Right renal pelvis (tissue), 4 donors: ENCODE data around the gene TBC1D22A. TPM values are rescaled to one million over a fixed set of nuclear protein-coding genes. Genes with fewer than 3 reads are reported as not detected.

Experiments used
- DNase-seq, 4 donors: peaks; one replicate each; pipeline ENCODE4 v3.0.0-alpha.2; 2013; ENCODE audit warnings: low read depth in 4 of 4, low spot score in 3 of 4, missing footprints in 1 of 4
- polyA plus RNA-seq, 4 donors: library from polyadenylated mRNA; unstranded; fragments of 120-200 nt; gene quantifications; one replicate each; pipeline ENCODE4 v1.2.1, GENCODE V29; 2013; ENCODE audit not compliant: insufficient read length in 4 of 4

TBC1D22A gene
- polyA plus RNA-seq, 4 donors: 17.8 to 19.7 (median 18.2) TPM

- no peak for DNase-seq
These were observed 66.9 kb downstream of the TBC1D22A start for GRCh38 chr22:46829117-46829891.

DNA sequence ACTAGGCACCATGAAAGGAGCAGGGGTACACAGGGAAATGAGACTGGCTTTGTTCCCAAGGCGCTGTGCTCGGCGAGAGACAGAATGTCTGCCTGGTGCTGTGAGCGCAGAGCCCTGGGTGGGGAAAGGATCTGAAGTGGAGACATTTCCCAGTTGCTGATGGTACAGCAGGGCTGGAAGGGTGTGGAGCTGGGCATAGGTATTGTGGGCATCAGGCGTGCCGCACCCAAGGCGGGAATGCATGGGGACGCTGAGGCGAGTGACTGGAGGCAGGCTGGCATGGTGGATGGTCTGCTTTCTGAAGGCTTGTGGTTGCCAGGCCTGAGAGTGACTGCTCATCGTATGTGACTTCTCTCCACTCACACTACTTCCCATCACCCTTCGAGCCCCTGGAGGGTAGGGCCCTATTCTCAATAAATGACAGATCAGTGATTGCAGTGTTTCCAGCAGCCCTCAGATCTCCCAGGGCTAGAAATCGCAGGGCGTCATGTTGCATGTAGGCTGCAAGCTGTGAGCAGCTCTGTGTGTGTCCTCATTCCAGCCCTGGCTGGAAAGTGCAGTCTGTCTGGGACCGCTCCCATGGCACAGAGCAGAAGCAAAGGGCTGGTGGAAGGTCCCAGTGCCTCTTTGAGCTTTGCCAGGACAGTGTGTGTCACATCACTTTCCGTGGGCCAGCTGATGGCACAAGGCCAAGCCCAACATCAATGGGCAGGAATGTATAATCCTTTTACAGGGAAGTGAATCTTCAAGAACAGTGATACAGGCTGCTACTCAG, 67.7 kb downstream of the TBC1D22A start:
- DNase-seq: no peak

GRCh38 chr22:46830841-46831240, 68.4 kb downstream of the TBC1D22A start:
- DNase-seq: no peak

DNA sequence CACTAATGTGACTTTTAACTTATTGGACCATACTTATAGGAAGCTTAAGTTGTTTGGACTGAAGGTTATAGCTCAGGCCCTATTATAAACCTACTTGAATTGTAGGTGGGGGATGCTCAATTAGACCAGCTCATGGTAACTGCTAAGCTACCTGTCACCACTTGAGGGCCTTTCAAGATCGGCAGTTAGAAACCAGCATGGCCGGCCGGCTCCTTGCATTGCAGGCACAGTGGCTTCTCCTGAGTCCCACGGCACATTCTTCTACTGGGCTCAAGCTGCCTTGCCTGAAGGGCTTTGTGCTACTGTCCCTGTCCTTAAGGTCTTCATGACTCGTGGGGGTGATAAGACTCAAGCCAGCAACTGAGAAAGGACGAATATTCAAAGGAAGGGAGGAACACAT, 70.8 kb downstream of the TBC1D22A start:
- DNase-seq: no peak

DNA sequence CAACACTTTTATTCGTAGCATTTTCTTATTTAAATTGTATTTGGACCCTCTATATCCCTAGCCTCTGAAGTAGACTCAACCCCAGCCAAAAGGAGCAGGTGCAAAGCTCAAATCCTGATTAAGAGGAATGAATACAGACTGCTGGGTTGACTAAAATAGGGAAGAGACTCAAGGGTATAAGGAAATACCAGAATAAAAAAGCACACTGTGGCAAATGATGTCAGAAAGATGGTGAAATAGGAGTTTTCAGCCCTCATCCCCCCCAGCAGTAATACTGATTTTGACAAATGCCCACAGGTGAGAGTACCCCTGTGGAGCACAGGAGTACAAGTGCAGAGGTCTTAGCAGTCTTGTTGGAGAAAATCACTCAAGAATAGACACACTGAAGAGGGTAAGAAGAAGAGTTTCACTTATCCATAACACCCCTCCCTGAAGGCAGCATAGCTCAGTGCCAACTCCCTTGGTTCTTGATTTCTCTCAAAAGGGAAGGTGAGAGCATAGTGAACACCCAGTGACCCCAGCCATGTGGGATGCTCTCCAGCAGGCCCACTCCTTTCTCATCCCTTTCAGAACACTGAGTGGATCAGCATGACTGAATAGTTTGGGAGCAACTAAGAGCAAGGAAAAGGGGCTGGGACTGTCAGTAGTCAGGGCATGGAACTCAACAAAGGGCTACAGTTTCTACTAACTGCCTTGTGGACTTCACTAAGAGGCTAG, 71.7 kb downstream of the TBC1D22A start:
- no peak for DNase-seq

DNA sequence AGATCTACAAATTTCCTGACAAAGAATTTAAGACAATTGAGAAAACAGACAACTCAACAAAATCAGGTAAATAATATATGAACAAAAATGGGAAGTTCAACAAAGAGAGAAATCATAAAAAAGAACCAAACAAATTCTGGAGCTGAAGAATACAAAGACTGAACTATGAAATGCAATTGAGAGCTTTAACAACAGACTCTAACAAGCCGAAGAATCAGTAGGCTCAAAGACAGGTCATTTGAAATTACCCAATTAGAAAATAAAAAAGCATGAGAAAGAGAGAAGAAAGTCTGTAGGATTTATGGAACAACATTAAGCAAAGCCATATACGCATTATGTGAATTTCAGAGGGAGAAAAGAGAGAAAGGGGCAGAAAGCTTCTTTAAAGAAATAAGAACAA, 72.8 kb downstream of the TBC1D22A start:
- DNase-seq: no peak

- no peak for DNase-seq
These were observed 73.2 kb downstream of the TBC1D22A start for GRCh38 chr22:46835693-46836092.

DNA sequence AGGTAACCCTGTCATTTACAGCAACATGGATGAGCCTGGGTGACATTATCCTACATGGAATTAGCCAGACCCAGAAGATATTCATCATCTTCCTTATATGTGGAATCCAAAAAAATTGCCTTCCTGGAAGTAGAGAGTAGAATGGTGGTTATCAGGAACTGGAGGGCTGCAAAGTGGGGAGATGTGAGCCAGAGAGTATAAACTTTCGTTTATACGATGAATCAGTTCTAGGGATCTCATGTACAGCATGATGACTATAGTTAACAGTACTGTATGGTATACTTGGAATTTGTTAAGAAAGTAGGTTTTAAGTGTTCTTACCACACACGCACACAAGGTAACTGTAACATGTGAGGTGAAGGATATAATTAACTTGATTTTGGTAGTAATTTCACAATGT, 79.1 kb downstream of the TBC1D22A start:
- DNase-seq: no peak

GRCh38 chr22:46842606-46843005, 80.2 kb downstream of the TBC1D22A start:
- no peak for DNase-seq

DNA sequence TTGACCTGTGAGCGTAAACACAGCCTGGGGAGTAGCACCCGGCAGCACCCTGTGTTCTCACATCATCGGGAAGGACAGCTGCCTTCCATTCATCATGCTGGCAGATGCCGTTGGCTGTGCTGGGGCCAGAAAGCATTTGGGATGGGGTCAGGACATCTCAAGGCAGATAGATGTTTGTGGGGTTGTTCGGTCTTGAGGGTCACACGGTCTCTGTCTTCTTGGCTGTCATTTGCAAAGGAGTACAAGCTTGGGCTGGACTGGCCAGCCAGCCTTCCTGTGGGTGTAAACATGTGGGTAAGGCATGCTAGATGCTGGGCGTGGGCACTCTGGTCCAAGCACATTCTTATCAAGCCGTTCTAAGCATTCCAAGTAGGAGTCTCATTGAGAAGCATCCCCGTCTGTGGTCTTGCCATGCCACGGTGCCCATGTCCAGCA, 81.4 kb downstream of the TBC1D22A start:
- DNase-seq: no peak

GRCh38 chr22:46844606-46845210, 82.3 kb downstream of the TBC1D22A start:
- no peak for DNase-seq

DNA sequence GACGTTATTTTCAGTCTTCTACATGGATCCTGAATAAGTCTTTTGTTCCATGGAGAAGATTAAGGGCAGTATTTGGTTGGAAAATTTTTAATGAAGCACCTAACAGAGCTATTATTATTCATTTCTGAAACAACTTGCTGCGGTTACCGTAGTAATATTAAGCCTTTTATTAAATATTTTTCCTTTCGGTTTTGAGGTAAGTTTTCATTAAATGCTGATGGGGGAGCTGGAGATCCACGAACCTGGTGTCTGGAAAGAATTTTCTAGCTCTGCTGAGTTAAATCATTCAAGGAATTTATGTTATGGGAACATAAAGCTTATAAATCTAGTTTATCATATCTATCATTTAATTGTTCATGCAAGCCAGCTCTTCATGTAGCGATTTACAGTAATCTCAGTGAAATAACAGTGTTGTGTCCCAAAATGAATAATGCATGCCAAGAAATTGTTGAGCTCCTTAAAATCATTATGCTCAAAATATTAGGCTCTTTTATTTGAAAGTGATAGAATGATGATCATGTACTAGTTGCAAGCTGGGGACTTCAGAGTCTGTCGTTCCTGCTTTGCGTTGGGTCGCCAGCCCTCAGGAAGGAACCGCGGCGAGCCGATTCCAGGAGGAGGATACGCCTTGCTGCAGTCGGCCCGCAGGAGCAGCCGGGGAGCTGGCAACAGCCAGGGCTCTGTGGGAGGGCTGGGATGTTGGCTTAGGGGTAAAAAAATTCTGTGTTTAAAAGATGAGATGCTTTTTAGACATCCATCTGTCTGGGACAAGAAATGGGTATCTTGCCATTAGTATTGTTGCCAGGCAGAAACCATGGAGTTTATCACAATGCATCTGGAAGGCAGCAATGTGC, 83.1 kb downstream of the TBC1D22A start:
- DNase-seq: no peak

- no peak for DNase-seq
These were observed 83.8 kb downstream of the TBC1D22A start for GRCh38 chr22:46846150-46846831.

DNA sequence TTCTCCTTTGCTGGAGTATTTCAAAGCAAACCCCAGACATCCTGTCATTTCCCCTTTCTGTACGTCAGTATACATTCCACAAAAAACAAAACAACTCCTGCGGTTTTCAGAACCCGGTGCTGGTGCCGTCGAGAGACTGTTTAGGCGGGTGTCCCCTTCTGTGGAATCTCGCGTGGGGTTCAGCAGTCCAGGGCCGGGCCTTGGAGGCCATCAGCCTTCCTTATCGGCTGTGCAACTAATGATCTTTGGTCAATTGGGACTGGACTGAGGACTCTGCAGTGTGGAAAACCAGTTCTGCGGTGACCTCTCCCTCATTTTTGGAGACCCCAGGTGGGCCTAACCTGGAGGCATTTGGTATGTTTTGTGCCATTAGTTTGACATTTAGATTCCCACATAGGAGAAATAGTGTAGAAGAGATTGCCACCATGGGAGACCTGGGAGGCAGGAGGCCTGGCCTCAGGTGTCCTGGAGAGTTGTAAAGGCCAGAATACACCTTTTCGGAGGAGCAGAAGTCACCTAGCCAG, 84.4 kb downstream of the TBC1D22A start:
- DNase-seq: no peak

- DNase-seq: no peak
These were observed 85.7 kb downstream of the TBC1D22A start for GRCh38 chr22:46848197-46848596.

DNA sequence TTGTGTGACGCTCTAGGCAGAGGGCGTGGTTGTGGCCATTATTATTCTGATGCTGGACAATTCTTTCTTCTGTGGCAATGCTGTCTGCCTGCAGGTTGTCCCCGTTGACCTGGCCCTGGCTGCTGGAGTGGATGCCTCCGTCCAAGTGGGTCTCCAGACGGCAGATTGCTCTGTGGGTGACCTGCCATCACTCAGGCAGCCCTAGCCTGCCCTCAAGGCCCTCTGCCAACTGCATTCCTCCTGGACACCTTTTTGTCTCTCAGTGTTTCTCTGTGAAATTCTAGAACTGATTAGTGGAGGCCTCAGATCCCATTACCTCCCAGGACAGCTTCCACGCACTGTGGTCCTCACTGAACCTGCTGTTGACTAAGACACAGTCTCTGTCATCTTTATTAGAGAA, 86.7 kb downstream of the TBC1D22A start:
- DNase-seq: no peak

DNA sequence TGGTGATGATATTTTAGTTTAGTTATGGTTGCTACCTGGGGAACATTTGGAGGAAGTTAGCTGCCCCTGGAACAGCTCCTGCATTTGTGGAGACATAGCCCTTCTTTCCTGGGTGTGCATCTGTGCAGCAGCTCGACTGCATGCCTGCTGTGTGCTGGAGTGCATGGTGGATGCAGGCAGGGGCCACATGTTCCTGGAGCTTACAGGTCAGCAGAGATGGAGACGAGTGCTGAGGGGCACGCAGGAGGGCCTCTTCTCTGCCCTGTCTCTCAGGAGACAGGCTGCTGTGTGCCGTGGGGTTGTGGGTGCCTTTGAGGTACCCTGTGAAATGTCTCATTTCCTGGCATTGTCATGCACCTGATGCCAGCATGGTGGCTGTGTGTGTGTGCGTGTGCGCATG, 87.5 kb downstream of the TBC1D22A start:
- DNase-seq: no peak

DNA sequence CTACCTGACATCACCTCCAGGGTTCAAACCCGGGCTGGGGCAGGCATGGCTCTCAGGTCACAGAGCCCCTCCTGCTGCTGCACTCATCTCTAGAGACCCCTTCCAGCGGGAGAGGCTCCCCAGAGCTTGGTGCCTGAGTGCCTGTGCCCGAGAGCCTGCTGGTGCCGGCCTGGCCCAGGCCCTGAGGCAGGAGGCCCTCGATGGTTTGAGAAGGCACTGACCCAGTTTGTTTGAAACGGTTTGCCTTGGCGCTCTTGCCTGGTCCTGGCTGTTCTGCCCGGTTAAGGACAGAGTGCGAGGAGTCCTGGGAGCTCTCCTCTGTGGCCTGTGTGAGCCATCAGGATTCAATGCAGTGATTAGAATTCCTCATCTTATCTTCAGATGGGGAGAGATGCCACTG, 88.9 kb downstream of the TBC1D22A start:
- no peak for DNase-seq

- DNase-seq: no peak
These were observed 89.5 kb downstream of the TBC1D22A start for GRCh38 chr22:46851941-46852340.
